H9 (cell line): ENCODE results near the gene SLC12A5. TPM values are rescaled to one million over a fixed set of nuclear protein-coding genes. Genes with fewer than 3 reads are reported as not detected.
"Not testable (repeated sequence)": the region's sequence is repeated elsewhere in the genome, so short reads cannot be mapped to it uniquely, and the experiment has no call there.

Experiments used
- DNase-seq: peaks from one replicate; pipeline ENCODE4 v3.0.0-alpha.2; 2017
- H2AFZ ChIP-seq: one replicate; pipeline ENCODE4 v1.6.1; 2013; ENCODE audit warnings: mild to moderate bottlenecking, low read length, control low read depth, moderate library complexity
- H2AK5ac ChIP-seq: 2 replicates; pipeline ENCODE4 v1.6.1; 2013; ENCODE audit warnings: low read length, control low read depth, mixed read lengths; ENCODE audit not compliant: insufficient read length
- H2BK120ac ChIP-seq: one replicate; pipeline ENCODE4 v1.6.1; 2013; ENCODE audit warnings: low read depth, mild to moderate bottlenecking, low read length, control low read depth, inconsistent platforms; ENCODE audit not compliant: poor library complexity, severe bottlenecking
- H2BK12ac ChIP-seq: 2 replicates; pipeline ENCODE4 v1.6.1; 2013; ENCODE audit warnings: low read length, control low read depth, mixed read lengths, low read depth; ENCODE audit not compliant: insufficient read length
- H2BK15ac ChIP-seq: 2 replicates; pipeline ENCODE4 v1.6.1; 2013; ENCODE audit warnings: low read depth, low read length, control low read depth
- H2BK20ac ChIP-seq: one replicate; pipeline ENCODE4 v1.6.1; 2013; ENCODE audit warnings: low read depth, mild to moderate bottlenecking, low read length, control low read depth, inconsistent platforms; ENCODE audit not compliant: poor library complexity, severe bottlenecking
- H2BK5ac ChIP-seq: 2 replicates; pipeline ENCODE4 v1.6.1; 2013; ENCODE audit warnings: low read length, control low read depth, mixed read lengths; ENCODE audit not compliant: insufficient read length
- H3K14ac ChIP-seq: 2 replicates; pipeline ENCODE4 v1.6.1; 2013; ENCODE audit warnings: low read length, control low read depth; ENCODE audit not compliant: insufficient read depth
- H3K18ac ChIP-seq: 2 replicates; pipeline ENCODE4 v1.6.1; 2013; ENCODE audit warnings: low read depth, mild to moderate bottlenecking, mixed read lengths, low read length, control low read depth; ENCODE audit not compliant: insufficient read length
- H3K23ac ChIP-seq: 2 replicates; pipeline ENCODE4 v1.6.1; 2013; ENCODE audit warnings: low read length, control low read depth, mixed read lengths, low read depth; ENCODE audit not compliant: insufficient read length
- H3K23me2 ChIP-seq: 2 replicates; pipeline ENCODE4 v1.6.1; 2013; ENCODE audit warnings: low read depth, mild to moderate bottlenecking, mixed read lengths, low read length, control low read depth; ENCODE audit not compliant: insufficient read length, poor library complexity, severe bottlenecking
- H3K27ac ChIP-seq: 2 replicates; pipeline ENCODE4 v1.5.1; 2013; ENCODE audit warnings: low read length, control low read depth, mixed read lengths, low read depth; ENCODE audit not compliant: insufficient read length
- H3K27me3 ChIP-seq: 2 replicates; pipeline ENCODE4 v1.6.1; 2013; ENCODE audit warnings: low read length, control low read depth, inconsistent platforms; ENCODE audit not compliant: insufficient read depth
- H3K4ac ChIP-seq: 2 replicates; pipeline ENCODE4 v1.6.1; 2013; ENCODE audit warnings: low read depth, mild to moderate bottlenecking, control low read depth, inconsistent platforms, low read length, moderate library complexity
- H3K4me1 ChIP-seq: 2 replicates; pipeline ENCODE4 v1.6.1; 2013; ENCODE audit warnings: low read length, control low read depth, inconsistent platforms; ENCODE audit not compliant: insufficient read depth
- H3K4me2 ChIP-seq: 2 replicates; pipeline ENCODE4 v1.6.1; 2013; ENCODE audit warnings: low read length, control low read depth, mixed read lengths; ENCODE audit not compliant: insufficient read length, insufficient read depth
- H3K56ac ChIP-seq: 2 replicates; pipeline ENCODE4 v1.6.1; 2013; ENCODE audit warnings: low read depth, mild to moderate bottlenecking, mixed read lengths, low read length, control low read depth; ENCODE audit not compliant: insufficient read length
- H3K79me1 ChIP-seq: 2 replicates; pipeline ENCODE4 v1.6.1; 2013; ENCODE audit warnings: low read depth, mild to moderate bottlenecking, moderate library complexity, low read length, control low read depth, inconsistent platforms; ENCODE audit not compliant: insufficient read depth, poor library complexity, severe bottlenecking
- H3K79me2 ChIP-seq: 2 replicates; pipeline ENCODE4 v1.6.1; 2013; ENCODE audit warnings: low read length, control low read depth, inconsistent platforms; ENCODE audit not compliant: insufficient read depth
- H3K9ac ChIP-seq: 2 replicates; pipeline ENCODE4 v1.6.1; 2013; ENCODE audit warnings: low read length, control low read depth, mixed read lengths; ENCODE audit not compliant: insufficient read length; ENCODE audit errors: extremely low read depth
- H3K9me3 ChIP-seq: one replicate; pipeline ENCODE4 v1.6.1; 2013; ENCODE audit warnings: low read depth, low read length, inconsistent platforms; ENCODE audit not compliant: control insufficient read depth
- H3T11ph ChIP-seq: one replicate; pipeline ENCODE4 v1.6.1; 2013; ENCODE audit warnings: mild to moderate bottlenecking, low read length, control low read depth, inconsistent platforms
- H4K20me1 ChIP-seq: one replicate; pipeline ENCODE4 v1.6.1; 2013; ENCODE audit not compliant: control insufficient read depth, insufficient read length, insufficient read depth
- H4K5ac ChIP-seq: 2 replicates; pipeline ENCODE4 v1.6.1; 2013; ENCODE audit warnings: low read depth, mild to moderate bottlenecking, mixed read lengths, low read length, control low read depth; ENCODE audit not compliant: insufficient read length
- H4K8ac ChIP-seq: replicated peaks from 2 replicates; pipeline ENCODE4 v1.6.1; 2013; ENCODE audit warnings: low read length, control low read depth, mixed read lengths, low read depth; ENCODE audit not compliant: insufficient read length
- H4K91ac ChIP-seq: 2 replicates; pipeline ENCODE4 v1.6.1; 2013; ENCODE audit warnings: low read depth, mild to moderate bottlenecking, moderate library complexity, mixed read lengths, low read length, control low read depth; ENCODE audit not compliant: insufficient read length
- H3K27ac Mint-ChIP-seq, 3 experiments: 2 replicates in 2 of 3; 3 replicates in 1 of 3; pipeline ENCODE4 v1.8.0; 2020 to 2021; ENCODE audit warnings: mixed read lengths in 3 of 3, mild to moderate bottlenecking in 1 of 3, moderate library complexity in 1 of 3
- H3K27me3 Mint-ChIP-seq: 2 replicates; pipeline ENCODE4 v1.8.0; 2021; ENCODE audit warnings: low read depth, mild to moderate bottlenecking, moderate library complexity, mixed read lengths
- H3K36me3 Mint-ChIP-seq, 3 experiments: 2 replicates in 2 of 3; 3 replicates in 1 of 3; pipeline ENCODE4 v1.8.0; 2020 to 2021; ENCODE audit warnings: low read depth in 3 of 3, mixed read lengths in 3 of 3; ENCODE audit not compliant: insufficient read depth in 1 of 3
- H3K4me1 Mint-ChIP-seq, 2 experiments: 2 replicates each; pipeline ENCODE4 v1.8.0; 2020; ENCODE audit warnings: mixed read lengths in 2 of 2
- H3K4me3 Mint-ChIP-seq, 2 experiments: 2 replicates in 1 of 2; 3 replicates in 1 of 2; pipeline ENCODE4 v1.8.0; 2020 to 2021; ENCODE audit warnings: mild to moderate bottlenecking in 2 of 2, mixed read lengths in 2 of 2, moderate library complexity in 1 of 2
- H3K9me3 Mint-ChIP-seq, 2 experiments: 2 replicates in 1 of 2; 3 replicates in 1 of 2; pipeline ENCODE4 v1.8.0; 2020; ENCODE audit warnings: mild to moderate bottlenecking in 2 of 2, mixed read lengths in 2 of 2, moderate library complexity in 1 of 2
- WGBS: extraction: QIAGEN DNeasy Blood & Tissue Kit; methylation state at CpG from one replicate; pipeline ENCODE4 v1.1.7; 2013; ENCODE audit warnings: missing lambda C conversion rate, low lambda C conversion rate, mixed read lengths; ENCODE audit not compliant: insufficient read length; ENCODE audit errors: extremely low coverage; 5-methylcytosine and 5-hydroxymethylcytosine counted together
- total RNA-seq: library from RNA; stranded (reverse); gene quantifications from 2 replicates; pipeline ENCODE4 v1.2.1, GENCODE V29; 2021
- TF ChIP-seq, protein P1 (sequence below): fragments of 200-600 bp; sonication (generic); conservative IDR thresholded peaks from 3 replicates; pipeline ENCODE4 v1.8.0; 2021; ENCODE audit warnings: antibody characterized with exemption, mild to moderate bottlenecking

SLC12A5 gene
- total RNA-seq, 1 experiment from 2014 or later: 8.7 TPM

DNA sequence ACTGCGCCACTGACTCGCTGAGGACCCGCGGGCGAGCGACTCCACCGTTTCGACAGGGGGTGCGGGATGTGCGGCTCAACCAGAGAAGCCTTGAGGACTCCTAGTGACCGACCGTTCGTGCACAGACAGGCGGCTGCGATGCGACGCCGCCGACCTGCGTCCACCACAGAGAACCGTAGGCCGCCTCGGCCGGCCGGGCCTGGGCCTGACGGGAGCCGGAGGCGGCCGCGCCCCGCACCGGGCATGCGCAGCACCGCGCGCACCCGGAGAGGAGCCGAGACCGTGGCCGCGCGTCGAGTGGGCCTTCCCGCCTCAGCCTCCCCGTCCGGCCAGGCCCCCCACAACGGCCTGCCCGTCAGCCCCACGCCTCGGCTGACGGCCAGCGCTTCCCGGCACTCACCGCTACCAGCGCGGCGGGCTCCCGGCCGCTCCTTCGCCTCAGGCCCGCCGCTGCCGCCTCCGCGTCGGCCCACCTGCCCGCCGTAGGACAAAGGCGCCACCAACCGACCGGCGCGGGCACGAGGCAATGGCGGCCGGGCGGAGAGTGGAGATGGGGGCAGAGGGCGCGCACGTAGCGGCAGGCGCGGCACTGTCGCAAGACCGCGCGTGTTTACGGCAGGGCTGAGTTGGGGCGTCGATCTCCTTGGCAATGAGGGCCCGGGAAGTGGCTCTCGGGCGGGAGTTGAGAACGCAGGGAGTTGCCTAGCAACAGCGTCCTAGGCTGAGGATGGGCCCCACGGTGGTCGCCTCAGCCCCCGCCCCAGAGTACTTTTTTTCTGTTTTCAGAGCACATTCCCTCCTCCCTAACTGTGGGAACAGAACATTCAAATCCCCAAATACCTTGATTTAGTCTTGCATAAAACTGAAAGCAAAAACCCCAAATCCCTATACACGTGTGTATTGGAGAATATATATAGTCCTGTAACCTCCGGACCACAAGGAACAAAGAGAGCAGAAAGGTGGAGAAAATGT, 60.7 kb downstream of the SLC12A5 start, which contains the start of gene NCOA5:
Gene NCOA5, minus strand, starts transcription at position 546 of the 972 bp plus-strand sequence. CDS start 10,538 bp downstream, outside the sequence.
- Histone ChIP-seq H4K5ac (no peak within 1 kb of the TSS), H3K79me1 (peaks cover 7% of the 10 kb centered on the region), H2BK15ac (no peak within 1 kb of the TSS), H3K56ac (no peak within 1 kb of the TSS), H3K23me2 (peaks cover 9% of the 10 kb centered on the region), H3K9me3 (no peaks in the 10 kb centered on the region), H2BK120ac (no peak within 1 kb of the TSS), H3K14ac (peak within 1 kb of the TSS; percentile 94), H4K20me1 (no peaks in the 10 kb centered on the region), H3K18ac (peak within 1 kb of the TSS; percentile 94), H4K8ac (no peak within 1 kb of the TSS), H3T11ph (no peak within 1 kb of the TSS), H2AFZ (no peak within 1 kb of the TSS), H3K4me1 (no peaks in the 10 kb centered on the region), H2BK5ac (no peak within 1 kb of the TSS), H3K27me3 (no peaks in the 10 kb centered on the region), H3K9ac (peak within 1 kb of the TSS; percentile 92), H3K4me2 (peak within 1 kb of the TSS; percentile 91), H3K27ac (no peak within 1 kb of the TSS), H2BK20ac (no peak within 1 kb of the TSS), H3K23ac (no peak within 1 kb of the TSS), H2BK12ac (no peak within 1 kb of the TSS), H3K79me2 (peaks cover 25% of the 10 kb centered on the region; the same call in 1 of the 2 replicates), H2AK5ac (no peak within 1 kb of the TSS), H4K91ac (no peak within 1 kb of the TSS), H3K4ac (no peak within 1 kb of the TSS; the same call in 1 of the 2 replicates)
- peaks cover 29 to 30% of the 10 kb centered on the region in 2 experiments for H3K4me1 Mint-ChIP-seq
- WGBS: no CpG with 5 or more reads among the region's 100 CpGs
- TF ChIP-seq, protein P1, sequence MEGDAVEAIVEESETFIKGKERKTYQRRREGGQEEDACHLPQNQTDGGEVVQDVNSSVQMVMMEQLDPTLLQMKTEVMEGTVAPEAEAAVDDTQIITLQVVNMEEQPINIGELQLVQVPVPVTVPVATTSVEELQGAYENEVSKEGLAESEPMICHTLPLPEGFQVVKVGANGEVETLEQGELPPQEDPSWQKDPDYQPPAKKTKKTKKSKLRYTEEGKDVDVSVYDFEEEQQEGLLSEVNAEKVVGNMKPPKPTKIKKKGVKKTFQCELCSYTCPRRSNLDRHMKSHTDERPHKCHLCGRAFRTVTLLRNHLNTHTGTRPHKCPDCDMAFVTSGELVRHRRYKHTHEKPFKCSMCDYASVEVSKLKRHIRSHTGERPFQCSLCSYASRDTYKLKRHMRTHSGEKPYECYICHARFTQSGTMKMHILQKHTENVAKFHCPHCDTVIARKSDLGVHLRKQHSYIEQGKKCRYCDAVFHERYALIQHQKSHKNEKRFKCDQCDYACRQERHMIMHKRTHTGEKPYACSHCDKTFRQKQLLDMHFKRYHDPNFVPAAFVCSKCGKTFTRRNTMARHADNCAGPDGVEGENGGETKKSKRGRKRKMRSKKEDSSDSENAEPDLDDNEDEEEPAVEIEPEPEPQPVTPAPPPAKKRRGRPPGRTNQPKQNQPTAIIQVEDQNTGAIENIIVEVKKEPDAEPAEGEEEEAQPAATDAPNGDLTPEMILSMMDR: peak; percentile 25; the same call in 1 of the 3 replicates
- peak within 1 kb of the TSS in 2 of 3 experiments; percentile 85 to 95; a peak in 4 of 7 replicates for H3K27ac Mint-ChIP-seq
- peak; percentile 97 for DNase-seq
- no peaks in the 10 kb centered on the region for H3K27me3 Mint-ChIP-seq
- peak within 1 kb of the TSS; percentile 88 to 92 for H3K4me3 Mint-ChIP-seq
- H3K36me3 Mint-ChIP-seq: no peaks in the 10 kb centered on the region
- peaks cover 0 to 3% of the 10 kb centered on the region in 2 experiments; a peak in 1 of 5 replicates for H3K9me3 Mint-ChIP-seq

DNA sequence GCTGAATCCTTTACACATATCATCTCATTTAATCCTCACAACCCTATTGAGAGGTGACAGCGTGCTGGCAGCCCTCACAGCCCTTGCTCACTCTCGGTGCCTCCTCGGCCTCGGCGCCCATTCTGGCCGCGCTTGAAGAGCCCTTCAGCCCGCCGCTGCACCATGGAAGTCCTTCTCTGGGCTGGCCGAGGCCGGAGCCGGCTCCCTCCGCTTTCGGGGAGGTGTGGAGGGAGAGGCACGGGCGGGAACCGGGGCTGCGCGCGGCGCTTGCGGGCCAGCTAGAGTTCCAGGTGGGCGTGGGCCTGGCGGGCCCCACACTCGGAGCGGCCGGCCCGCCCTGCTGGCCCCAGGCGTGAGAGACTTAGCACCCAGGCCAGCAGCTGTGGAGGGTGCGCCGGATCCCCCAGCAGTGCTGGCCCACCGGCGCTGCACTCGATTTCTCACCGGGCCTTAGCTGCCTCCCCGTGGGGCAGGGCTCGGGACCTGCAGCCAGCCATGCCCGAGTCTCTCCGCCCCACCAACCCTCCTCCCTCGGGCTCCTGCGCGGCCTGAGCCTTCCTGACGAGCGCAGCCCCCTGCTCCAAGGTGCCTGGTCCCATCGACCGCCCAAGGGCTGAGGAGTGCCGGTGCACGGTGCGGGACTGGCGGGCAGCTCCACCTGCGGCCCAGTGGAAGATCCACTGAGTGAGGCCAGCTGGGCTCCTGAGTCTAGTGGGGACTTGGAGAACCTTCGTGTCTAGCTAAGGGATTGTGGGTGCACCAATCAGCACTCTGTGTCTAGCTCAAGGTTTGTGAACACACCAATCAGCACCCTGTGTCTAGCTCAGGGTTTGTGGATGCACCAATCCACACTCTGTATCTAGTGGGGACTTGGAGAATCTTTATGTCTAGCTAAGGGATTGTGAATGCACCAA, 62.9 kb downstream of the SLC12A5 start:
- not testable (repeated sequence) for H3K27me3 ChIP-seq, H3K23ac ChIP-seq, H3K4ac ChIP-seq, H3K4me1 ChIP-seq, H2AK5ac ChIP-seq, H4K20me1 ChIP-seq, H3K4me2 ChIP-seq, H3K4me3 Mint-ChIP-seq, H3K27ac ChIP-seq, H3K23me2 ChIP-seq, H2BK20ac ChIP-seq, H3K14ac ChIP-seq, H4K8ac ChIP-seq, H3K9me3 Mint-ChIP-seq, H3K27me3 Mint-ChIP-seq, H3K27ac Mint-ChIP-seq, H4K5ac ChIP-seq, H3K9ac ChIP-seq, H2AFZ ChIP-seq, H3K79me1 ChIP-seq, H2BK15ac ChIP-seq, H3K56ac ChIP-seq, H2BK12ac ChIP-seq, H4K91ac ChIP-seq, H2BK120ac ChIP-seq, H2BK5ac ChIP-seq, H3K36me3 Mint-ChIP-seq, H3K9me3 ChIP-seq, H3T11ph ChIP-seq
- peak; percentile 70 for DNase-seq
- Histone ChIP-seq H3K18ac (peak overlapping the region; percentile 7), H3K79me2 (peaks cover 13% of the 10 kb centered on the region; the same call in 1 of the 2 replicates)
- peaks cover 14 to 19% of the 10 kb centered on the region in 2 experiments for H3K4me1 Mint-ChIP-seq
- WGBS: no CpG with 5 or more reads among the region's 52 CpGs
